Smooth muscle cell of the brain vasculature (primary cell): ENCODE data around the gene FAM72A.
"Not testable (repeated sequence)": the region's sequence is repeated elsewhere in the genome, so short reads cannot be mapped to it uniquely, and the experiment has no call there.

ENCODE experiments used
- DNase-seq: peaks from one replicate; pipeline ENCODE4 v3.0.0-alpha.2; 2012; ENCODE audit warnings: low read depth, low spot score

The FAM72A gene

DNA sequence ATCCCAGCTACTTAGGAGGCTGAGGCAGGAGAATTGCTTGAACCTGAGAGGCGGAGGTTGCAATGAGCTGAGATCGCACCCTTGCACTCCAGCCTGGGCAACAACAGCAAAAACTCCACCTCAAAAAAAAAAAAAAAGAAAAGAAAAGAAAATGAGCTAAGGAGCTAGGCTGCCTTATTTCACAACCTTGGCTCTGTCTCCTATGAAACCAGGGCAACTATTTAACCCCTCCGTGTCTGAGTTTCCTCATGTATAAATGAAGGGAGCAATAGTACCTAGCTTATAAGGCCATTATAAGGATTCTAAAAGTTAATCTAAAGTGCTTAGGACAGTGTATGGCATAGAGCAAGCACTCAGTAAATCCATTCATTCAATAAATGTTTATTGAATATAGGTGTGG is 32.8 kb downstream of the FAM72A start:
- DNase-seq = not testable (repeated sequence)

GRCh38 chr1:206167350-206168029 is 35.1 kb downstream of the FAM72A start:
- not testable (repeated sequence) for DNase-seq

DNA sequence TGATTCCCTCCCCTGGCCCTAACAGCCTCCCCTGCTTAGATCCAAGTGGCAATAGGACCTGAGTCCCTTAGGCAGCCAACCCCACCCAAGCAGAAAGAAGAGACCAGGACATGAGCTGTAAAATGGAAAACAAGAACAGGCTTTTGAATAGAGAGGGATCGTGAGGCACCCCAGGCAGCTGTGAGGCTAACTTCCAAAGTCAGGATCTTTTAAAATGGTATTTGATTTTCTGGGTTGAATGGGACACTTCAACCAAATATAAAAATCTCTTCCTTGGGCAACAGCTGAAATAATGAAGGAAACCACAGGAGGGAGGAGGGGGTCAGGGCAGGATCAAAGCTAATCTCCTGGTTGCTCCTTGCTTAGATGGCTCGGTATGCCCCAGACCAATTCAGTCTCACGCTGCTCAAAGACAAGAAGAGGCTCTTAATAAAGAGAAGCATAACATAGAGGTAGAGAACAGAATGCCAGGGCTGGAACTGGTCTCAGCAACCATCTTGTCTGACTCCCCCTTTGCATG is 56.8 kb downstream of the FAM72A start:
- DNase-seq = peak; percentile 6

- DNase-seq = no peak
Observed at GRCh38 chr1:206144605-206145004, 58.0 kb downstream of the FAM72A start.

GRCh38 chr1:206143537-206144172 is 59.0 kb downstream of the FAM72A start:
- no peak for DNase-seq

GRCh38 chr1:206142770-206143169 is 59.9 kb downstream of the FAM72A start:
- no peak for DNase-seq

DNA sequence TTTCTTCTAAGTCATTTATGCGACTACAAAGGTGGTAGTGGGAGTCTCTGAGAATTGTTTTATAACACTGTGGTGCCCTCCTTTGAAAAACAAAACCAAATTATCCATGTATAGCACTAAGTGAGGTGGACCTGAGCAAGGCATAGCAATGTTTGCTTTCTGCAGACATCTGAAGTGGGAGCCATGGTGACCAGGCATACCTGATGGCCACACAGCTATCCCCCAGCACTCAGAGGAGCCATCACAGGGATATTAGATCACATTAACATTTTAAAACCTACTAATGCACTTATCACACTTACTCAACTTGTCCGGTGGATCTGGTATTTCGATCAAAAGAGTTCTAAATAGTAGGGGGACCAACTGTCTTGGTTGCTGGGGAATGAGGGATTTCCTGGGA is 60.6 kb downstream of the FAM72A start:
- no peak for DNase-seq

GRCh38 chr1:206136241-206136640 is 66.4 kb downstream of the FAM72A start:
- no peak for DNase-seq
